Fibroblast of skin of right quadriceps (primary cell): ENCODE data around the gene CRACDL.
"Not testable (repeated sequence)": the region's sequence is repeated elsewhere in the genome, so short reads cannot be mapped to it uniquely, and the experiment has no call there.

ENCODE experiments used
- DNase-seq: peaks from one replicate; pipeline ENCODE4 v3.0.0-alpha.2; 2013

CRACDL gene

DNA sequence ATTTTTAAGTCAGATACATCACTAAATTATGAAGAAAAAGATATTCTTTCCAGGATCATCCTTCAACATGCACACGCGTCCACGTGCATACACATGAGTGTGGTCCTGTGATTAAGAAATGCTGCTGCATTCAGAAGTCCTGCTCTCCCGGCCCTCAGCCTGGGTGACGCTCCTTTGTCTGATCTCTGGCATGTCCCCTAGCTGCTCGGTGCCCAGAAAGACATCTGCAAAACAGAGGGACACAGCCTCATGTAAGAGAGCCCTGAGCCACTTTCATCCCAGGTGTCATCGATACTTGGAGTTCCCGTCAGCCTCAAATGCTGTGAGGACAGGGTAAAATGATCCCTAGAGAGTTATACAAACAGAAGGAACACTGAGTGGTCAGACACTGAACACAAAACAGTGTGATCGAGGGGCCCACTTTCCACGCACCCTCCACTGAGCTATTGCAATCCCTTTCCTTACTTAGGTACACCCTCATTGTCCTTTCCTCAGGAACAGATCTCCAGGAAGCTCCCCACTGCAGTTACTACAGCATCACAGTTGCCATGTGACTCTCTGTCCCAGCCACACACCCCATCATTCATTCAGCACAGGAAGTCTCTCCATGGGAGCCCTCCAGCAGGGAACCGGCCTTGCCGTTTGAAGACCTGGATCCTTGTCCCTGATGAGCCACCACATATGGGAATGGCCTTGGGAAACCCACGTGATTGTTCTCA lies 32.1 kb downstream of the CRACDL start:
- DNase-seq = no peak

GRCh38 chr2:98903064-98903355 lies 33.0 kb downstream of the CRACDL start:
- DNase-seq = no peak

GRCh38 chr2:98902209-98903063 lies 33.6 kb downstream of the CRACDL start:
- DNase-seq = no peak

DNA sequence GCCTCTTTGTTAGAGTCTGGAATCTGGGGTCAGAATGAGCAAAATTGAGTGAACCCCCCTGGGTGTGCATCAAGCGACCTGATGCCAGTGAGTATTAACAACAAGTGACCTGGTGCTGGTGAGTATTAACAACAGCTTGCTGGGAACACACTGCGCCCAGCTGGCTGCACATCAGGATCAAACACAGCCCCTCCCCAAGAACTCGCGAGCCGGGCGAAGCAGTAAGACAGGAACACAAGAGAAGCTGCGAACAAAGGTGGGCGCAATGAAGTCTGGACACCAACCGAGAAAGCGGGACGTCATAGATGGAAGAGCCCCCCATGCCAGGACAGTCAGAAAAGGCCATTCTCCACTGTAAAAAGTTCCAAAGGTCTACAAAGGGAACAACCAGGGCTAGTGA lies 34.3 kb downstream of the CRACDL start:
- no peak for DNase-seq

- no peak for DNase-seq
Measured at GRCh38 chr2:98901291-98901690, 34.7 kb downstream of the CRACDL start.

DNA sequence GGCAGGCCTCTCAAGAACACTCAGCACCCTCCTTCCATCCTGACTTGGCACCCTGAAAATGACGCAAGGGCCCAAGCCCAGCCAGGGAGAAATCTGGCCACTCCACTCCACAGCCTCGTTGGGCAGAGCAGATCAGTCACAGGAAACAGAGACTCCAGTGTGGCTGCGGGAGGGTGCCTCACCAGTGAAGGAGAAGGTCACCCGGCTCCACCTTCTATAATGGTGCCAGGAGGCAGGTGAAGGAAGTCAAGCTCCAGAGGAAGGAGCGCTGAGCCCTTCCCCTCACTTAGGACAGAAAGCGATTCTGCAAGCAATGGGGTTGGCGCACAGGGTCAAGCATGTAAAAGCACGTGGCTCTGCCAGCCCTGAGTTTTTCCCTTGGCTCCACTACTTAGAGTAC lies 35.3 kb downstream of the CRACDL start:
- no peak for DNase-seq

- not testable (repeated sequence) for DNase-seq
Measured at GRCh38 chr2:98899703-98900078, 36.3 kb downstream of the CRACDL start.

GRCh38 chr2:98899041-98899702 lies 36.9 kb downstream of the CRACDL start:
- no peak for DNase-seq

- DNase-seq = no peak
Measured at GRCh38 chr2:98898423-98898841, 37.6 kb downstream of the CRACDL start.

DNA sequence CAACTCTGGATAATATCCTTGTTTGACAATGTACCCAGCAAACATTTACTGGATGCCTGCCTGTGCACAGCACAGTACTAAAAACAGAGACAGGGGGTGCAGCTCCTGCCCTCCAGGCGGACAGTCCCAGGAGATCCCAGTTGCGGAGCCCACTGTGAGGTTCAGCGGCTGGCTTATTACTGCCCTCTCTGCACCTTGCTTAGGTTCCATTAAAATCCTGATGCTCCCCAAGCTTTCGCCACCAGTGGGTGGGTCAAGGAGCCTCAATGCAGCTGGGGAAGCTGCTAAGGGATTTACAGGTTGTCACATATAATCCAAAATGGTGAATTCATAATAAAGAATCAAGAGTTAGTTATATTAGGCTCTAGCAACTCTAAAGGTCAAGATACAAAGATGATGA lies 38.3 kb downstream of the CRACDL start:
- DNase-seq = no peak

- no peak for DNase-seq
Measured at GRCh38 chr2:98896944-98897343, 39.1 kb downstream of the CRACDL start.

DNA sequence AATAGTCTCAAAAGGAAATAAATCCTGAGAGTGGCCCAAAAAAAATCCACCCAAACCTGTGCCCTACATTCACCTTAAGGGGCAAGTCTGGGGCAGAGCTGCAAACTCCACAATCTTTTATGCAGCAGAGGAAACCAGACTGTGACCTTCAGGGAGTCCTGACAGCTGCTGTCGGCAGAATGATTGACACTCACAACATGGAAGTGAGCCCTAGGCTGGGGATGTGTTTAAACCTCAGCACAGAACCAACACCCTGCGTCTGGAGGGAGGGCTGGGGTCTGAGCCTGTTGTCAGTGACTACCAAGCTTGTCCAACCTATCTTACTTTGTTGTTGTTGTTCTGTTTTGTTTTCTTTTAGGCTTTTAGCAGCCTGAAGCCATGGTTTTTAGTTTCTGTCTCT lies 39.6 kb downstream of the CRACDL start:
- no peak for DNase-seq

- DNase-seq = no peak
Measured at GRCh38 chr2:98895901-98896300, 40.1 kb downstream of the CRACDL start.

DNA sequence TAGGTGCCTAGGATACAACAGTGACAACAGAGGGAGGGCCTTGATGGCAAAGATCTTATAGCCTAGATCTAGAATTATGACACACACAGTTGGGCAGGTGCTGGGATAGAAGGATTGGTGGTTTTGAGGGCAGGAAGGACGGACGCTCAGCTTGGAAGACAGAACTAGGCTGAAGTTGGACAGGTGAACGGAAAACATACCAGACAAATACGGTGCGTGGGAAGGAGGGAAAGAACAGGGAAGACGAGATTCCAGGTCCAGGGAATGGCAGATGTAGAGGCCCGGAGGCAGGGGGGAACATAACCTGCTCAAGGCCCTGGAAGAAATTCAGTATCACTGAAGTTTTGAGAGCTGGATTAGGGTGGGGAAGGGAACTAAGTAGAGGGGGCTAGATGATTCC lies 40.8 kb downstream of the CRACDL start:
- DNase-seq = no peak

- DNase-seq = no peak
Measured at GRCh38 chr2:98894331-98895000, 41.6 kb downstream of the CRACDL start.

DNA sequence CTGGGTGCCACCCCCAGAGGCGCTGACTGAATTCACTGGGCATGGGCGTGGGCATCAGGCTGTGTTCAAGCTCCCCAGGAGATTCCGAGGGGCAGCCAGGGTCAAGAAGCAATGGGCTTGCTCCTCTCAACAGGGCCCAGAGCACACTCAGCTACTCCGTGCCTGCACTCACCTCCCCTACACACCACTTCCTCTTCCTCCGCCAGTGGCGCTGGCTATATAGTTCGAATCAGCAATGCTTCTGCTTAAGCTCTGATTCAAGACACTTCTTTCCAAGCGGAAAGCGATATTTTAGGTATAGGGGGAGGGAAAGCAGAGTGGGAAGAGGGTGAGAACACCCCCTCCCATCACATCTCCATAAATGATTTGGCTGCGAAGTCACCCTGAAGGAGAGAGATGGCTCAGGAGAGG lies 42.1 kb downstream of the CRACDL start:
- DNase-seq = no peak

GRCh38 chr2:98892871-98893270 lies 43.2 kb downstream of the CRACDL start:
- no peak for DNase-seq

DNA sequence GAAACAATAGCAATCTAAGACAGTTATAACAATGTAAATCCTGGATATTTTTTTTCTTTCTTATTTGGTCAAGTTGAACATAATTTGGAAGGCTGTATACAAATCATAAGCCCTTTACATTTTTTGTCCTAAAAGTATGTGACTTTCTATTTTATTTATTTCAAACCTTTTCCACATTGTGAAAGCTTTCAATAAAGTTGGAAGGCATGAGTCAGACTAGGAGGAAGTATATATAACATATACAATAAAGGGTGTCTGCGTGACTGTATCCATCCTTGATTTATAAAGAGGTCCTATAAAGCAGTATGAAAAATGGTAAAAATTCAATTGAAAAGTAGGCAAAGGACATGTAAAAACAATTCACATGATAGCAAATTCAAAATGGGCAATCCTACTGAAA lies 44.4 kb downstream of the CRACDL start:
- no peak for DNase-seq

DNA sequence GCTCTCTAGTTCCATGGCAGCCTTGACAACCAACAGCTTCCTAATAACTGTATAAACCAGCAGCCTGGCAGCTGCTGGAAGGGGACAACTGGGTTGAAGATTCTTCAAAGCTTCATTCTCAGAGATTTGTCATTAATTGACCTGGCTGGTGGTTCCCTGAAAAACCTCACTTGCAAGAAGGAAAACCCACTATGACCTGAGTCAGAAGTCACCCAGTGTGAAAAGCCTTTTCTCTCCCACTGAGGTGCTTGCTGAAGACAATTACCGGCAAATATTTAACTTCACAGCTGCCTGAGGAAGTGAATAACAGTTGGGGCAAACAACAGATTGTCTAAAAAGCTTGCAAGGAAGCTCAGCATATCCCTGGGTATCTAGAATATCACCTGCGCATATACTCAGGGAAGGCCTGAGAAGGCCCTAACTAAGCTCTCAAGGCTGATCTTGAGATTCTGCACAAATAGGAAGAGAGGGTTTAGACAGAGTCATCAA lies 49.9 kb downstream of the CRACDL start:
- no peak for DNase-seq

DNA sequence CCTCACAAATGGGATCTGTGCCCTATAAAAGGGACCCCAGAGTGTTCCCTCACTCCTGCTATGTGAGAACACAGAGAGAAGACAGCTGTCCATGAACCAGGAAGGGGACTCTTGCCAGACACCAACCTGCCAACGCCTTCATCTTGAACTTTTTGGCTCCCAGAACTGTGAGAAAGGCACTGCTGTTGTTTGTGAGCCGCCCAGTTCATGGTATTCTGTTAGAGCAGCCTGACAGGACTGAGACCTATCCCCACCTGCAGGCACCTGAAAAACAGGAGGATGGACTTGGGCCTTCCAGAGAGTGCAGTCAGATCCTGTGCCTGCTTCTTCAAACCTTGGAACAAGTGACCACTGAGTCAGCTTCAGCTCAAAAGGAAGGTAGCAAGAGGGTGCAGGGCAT lies 51.4 kb downstream of the CRACDL start:
- DNase-seq = no peak

DNA sequence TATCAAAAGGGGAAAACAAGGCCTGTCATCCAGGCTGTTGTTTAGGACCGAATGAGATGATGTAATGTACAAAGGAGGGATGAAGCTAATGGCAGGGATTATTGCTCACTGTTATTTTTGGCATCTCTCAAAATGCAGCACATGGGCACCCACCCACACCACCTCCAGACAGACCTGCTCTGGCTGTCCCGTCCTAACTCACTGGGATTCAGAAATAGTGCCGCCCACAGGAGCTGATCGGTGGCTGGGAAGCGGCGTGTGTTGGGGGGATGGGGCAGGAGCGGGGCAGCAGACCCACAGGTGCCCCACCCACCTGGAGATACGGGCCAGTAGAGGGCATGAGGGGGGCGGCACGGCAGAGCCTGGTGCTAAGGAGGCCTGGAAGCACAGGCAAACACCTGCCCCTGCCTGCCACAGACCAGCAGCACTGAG lies 52.2 kb downstream of the CRACDL start:
- DNase-seq = no peak

DNA sequence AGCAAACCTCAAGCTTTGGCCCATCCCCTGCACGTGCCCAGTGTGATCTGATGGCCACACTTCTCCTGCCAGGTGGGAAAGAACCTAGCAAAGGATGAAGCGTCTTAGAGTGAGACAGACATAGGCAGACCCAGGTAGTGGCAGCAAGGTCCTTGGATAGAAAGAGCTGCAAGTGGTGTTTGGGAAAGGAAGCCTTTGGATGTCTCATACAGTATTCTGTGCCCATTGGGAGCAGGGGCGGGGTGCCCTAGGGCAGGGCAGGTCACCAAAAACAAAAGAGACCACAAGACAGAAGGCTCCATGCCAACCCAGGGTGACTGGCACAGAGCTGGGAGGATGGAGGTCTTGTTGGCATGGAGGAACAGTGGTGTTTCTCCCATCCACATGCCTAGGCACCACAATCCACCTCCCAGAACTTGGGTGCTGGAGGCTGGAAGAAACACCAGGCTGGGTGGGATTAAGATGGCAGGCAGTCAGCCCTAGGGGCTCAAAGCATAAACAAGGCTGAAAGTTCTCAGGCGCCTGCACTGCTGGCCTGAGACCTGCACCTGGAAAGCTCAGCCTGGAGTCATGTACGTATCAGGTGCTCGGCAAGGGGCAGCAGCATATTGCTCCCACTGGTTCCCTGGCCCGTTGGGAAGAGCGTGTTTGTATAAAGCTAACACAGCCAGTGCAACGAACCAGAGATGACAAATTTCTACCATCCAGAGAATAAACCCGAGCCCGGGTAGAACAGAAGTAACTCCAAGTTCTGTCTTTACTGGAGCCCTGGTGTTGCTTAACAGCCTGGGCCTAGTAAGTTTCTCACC lies 52.9 kb downstream of the CRACDL start:
- DNase-seq = no peak
